NCI-H187 (cell line): ENCODE results near the gene PDE5A.
"Not testable (repeated sequence)": the region's sequence is repeated elsewhere in the genome, so short reads cannot be mapped to it uniquely, and the experiment has no call there.

Source experiments
- DNase-seq, 2 experiments: peaks; one replicate each; lab custom pipeline; 2025; lab: John Stamatoyannopoulos, UW

The PDE5A gene

GRCh38 chr4:119646347-119647071 lies 17.9 kb upstream of the PDE5A start:
- no peak for DNase-seq

- DNase-seq, result no peak
Measured at GRCh38 chr4:119643306-119644042, 14.9 kb upstream of the PDE5A start.

GRCh38 chr4:119641765-119642164 lies 13.2 kb upstream of the PDE5A start:
- DNase-seq, result no peak

DNA sequence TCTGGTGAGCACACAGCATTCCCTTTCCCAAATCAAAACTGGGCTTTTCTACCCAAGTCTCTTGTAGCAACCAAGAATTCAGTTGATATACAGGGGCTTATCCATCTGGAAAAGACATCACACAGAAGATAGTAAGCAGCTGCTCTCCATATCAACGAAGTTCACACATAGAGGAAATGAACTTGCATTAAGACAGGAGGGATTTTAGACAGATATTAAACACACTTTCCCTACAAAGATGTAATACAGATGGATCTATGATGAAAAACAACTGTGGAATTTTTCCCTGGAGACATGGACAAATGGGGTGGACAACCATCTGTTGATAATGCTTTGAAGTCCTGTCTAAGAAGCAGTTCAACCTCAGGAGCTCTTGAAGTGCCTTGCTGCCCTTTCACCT lies 9.8 kb upstream of the PDE5A start:
- DNase-seq, result no peak

DNA sequence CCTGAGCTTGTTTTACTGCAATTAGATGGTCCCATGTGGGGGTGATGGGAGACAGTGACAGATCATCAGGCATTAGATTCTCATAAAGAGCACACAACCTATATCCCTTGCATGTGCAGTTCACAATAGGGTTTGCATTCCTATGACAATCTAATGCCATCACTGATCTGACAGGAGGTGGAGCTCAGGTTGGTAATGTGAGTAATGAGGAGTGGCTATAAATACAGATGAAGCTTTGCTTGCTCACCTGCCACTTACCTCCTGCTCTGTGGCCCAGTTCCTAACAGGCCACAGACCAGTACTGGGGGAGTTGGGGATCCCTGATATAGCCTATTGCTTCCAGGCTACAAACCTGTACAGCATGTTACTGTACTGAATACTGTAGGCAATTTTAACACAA lies 8.2 kb upstream of the PDE5A start:
- DNase-seq, result not testable (repeated sequence)

DNA sequence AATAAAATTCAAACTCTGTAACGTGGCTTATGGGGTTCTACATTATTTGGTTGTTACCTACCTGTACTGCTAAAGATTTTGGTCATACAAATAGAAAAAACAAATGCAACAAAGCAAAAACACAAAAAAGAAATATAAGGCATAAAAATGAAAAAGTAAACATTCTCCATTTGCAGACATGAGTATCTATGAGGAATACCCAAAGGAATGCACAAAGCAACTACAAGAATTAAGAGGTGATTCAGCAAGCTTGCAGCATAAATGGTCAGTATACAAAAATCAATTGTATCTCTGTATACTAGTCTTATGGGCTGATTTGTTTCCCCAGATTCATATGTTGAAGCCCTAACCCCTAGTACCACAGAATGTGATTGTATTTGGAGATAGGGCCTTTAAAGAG lies 3.6 kb upstream of the PDE5A start:
- no peak for DNase-seq

DNA sequence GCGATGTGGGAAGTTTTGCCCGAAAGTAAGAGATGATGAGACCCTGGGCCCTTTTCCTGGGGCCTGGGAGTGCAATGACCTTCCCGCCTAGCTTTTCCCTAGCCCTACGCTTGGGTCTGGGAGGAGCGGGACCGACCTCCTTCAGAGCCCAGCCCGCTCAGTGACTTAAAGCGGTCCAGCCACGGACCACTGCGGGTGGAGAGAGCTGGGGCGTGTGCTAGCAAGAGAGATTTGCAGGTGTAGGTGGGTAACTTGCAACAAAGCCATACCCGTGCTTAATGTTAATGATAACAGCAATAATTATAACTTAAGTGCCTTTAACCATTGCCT lies 503 bp upstream of the PDE5A start:
- peak in 1 of 2 experiments; percentile 33 for DNase-seq

- DNase-seq, result peak in 1 of 2 experiments; percentile 9
Measured at GRCh38 chr4:119627267-119628255, 1.0 kb downstream of the PDE5A start.

DNA sequence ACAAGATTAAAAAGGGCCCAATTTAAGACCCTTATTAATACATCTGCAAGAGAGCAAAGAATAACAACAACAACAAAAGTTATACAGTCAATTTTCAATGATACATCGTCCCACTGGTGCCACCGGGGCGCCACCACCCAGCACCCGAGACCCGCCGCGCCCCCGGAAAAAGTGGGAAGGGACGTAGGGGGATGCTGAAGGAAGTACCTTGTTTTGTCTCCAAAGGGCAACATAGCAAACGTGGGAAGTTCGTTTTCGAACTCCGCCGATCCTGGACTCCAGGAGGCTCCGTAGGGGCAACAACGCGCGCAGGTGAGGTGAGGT lies 1.7 kb downstream of the PDE5A start:
- DNase-seq, result no peak

- no peak for DNase-seq
Measured at GRCh38 chr4:119626420-119626819, 2.2 kb downstream of the PDE5A start.

DNA sequence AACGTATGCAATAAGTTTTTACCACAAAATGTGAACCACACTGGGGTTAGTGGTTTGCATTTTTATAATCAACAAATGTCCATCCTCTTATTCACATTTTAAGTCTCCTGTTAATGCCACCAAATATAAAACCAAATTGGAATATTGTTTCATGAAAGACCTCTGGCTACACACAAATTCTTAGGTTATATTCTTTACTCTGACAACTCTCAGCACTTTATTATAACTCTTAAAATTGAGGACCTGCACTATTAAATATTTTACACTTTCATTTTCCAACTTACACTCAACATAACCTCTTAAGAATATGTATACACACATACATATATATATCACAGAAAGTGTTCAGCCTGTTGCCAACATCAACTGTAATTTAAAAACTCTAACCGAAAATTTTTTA lies 2.8 kb downstream of the PDE5A start:
- DNase-seq, result no peak

- no peak for DNase-seq
Measured at GRCh38 chr4:119624356-119624755, 4.2 kb downstream of the PDE5A start.

GRCh38 chr4:119623025-119623424 lies 5.6 kb downstream of the PDE5A start:
- DNase-seq, result no peak

- DNase-seq, result no peak
Measured at GRCh38 chr4:119615068-119615719, 13.4 kb downstream of the PDE5A start.

- no peak for DNase-seq
Measured at GRCh38 chr4:119604266-119604665, 24.3 kb downstream of the PDE5A start.

DNA sequence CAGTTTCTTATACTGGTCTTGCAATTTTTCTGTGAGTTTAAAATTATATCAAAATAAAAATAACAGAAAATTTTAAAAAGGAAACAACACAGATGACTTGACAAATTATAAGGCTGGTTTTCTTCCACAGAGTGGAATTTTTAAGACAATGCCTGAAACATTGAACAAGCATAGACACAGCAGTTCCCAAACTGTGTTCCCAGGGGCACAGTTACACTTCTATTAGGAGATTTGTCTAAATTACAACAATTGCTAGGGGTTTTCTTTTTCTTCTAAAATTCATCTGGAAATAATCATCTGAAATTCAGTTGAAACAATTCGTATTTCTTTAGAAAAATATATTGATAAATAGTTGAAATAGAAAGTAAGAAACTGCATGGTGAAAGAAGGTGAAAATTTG lies 26.2 kb downstream of the PDE5A start:
- DNase-seq, result no peak

DNA sequence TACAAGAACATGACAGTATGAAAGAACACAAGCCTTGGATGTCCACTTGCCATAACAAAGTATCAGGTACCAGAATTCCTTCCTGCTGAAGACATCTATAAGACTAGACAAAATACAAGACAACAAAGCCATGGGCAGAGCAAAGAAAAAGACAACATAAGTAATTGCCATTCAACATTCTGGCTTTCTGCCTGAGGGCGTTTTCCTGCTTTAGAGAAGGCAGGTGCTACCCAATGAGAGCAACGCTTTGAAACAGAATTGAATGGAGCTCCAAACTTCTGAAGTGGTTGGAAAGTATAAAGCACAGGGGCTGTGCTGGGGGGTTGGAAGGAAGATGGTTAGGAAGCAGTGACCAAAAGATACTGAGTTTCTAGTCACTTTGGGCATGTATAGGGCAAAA lies 30.1 kb downstream of the PDE5A start:
- no peak for DNase-seq

- no peak for DNase-seq
Measured at GRCh38 chr4:119597377-119597776, 31.2 kb downstream of the PDE5A start.

GRCh38 chr4:119593698-119594097 lies 34.9 kb downstream of the PDE5A start:
- DNase-seq, result no peak

GRCh38 chr4:119592830-119593229 lies 35.8 kb downstream of the PDE5A start:
- no peak for DNase-seq

DNA sequence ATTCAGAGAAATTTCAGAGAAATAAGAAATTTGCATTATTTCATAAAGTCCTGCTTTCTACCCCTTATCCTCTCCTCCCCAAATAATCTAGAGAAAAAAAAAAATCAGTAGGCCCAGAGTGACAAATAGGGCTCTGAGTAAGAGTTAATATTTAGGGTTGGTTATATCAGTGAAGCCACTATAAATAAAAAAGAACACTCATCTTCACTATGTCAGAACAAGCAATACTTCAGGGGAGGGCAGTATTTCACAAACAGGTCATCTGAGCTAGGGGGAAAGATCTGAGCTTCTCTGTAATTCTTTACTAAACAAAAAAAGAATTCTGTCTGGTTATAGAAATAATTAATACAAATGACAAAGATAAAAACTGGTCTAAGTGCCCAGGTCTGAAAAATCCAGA lies 39.4 kb downstream of the PDE5A start:
- no peak for DNase-seq

DNA sequence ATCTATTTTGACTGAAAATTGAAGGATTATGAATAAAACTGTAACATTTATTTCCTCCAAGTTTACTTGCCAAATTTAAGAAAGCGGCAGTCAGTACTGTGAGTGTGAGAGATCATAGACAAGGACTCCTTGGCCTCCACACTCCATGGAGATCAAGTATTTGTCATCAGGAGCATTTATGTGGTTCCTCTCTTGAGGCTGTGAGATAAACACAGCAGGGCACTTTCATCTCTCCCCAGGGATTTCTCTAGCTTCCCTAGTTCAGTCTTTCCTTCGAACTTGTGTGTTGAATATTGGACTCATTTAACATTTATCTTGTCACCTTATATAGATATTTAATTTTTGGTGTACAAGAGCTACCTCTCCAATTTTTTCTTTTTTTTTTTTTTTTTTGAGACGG lies 40.8 kb downstream of the PDE5A start:
- no peak for DNase-seq
